ENCODE results near the gene PARD3B.

Gene PARD3B

GRCh38 chr2:204853905-204854304, 308.6 kb downstream of the PARD3B start:
- no peak for DNase-seq

- no peak for DNase-seq
Observed at GRCh38 chr2:204860274-204860673, 315.0 kb downstream of the PARD3B start.

GRCh38 chr2:204862809-204863208, 317.5 kb downstream of the PARD3B start:
- DNase-seq = no peak

- DNase-seq = no peak
Observed at GRCh38 chr2:204863336-204863735, 318.1 kb downstream of the PARD3B start.

GRCh38 chr2:204869132-204869823, 324.0 kb downstream of the PARD3B start:
- no peak for DNase-seq

- DNase-seq = no peak
Observed at GRCh38 chr2:204870053-204870452, 324.8 kb downstream of the PARD3B start.

GRCh38 chr2:204871231-204871953, 326.1 kb downstream of the PARD3B start:
- DNase-seq = peak; percentile 0

GRCh38 chr2:204876311-204876710, 331.0 kb downstream of the PARD3B start:
- no peak for DNase-seq

GRCh38 chr2:204877691-204878090, 332.4 kb downstream of the PARD3B start:
- no peak for DNase-seq

- DNase-seq = no peak
Observed at GRCh38 chr2:204880928-204881327, 335.7 kb downstream of the PARD3B start.

- DNase-seq = no peak
Observed at GRCh38 chr2:204881655-204882054, 336.4 kb downstream of the PARD3B start.

GRCh38 chr2:204885747-204886146, 340.5 kb downstream of the PARD3B start:
- no peak for DNase-seq

GRCh38 chr2:204886713-204887112, 341.4 kb downstream of the PARD3B start:
- DNase-seq = no peak

- no peak for DNase-seq
Observed at GRCh38 chr2:204888222-204888621, 342.9 kb downstream of the PARD3B start.

GRCh38 chr2:204890680-204891079, 345.4 kb downstream of the PARD3B start:
- DNase-seq = no peak

GRCh38 chr2:204891739-204892138, 346.5 kb downstream of the PARD3B start:
- DNase-seq = no peak

- no peak for DNase-seq
Observed at GRCh38 chr2:204892506-204893255, 347.4 kb downstream of the PARD3B start.

GRCh38 chr2:204896146-204896545, 350.9 kb downstream of the PARD3B start:
- no peak for DNase-seq

- DNase-seq = no peak
Observed at GRCh38 chr2:204897561-204897960, 352.3 kb downstream of the PARD3B start.

GRCh38 chr2:204898928-204899640, 353.8 kb downstream of the PARD3B start:
- no peak for DNase-seq

GRCh38 chr2:204899983-204900382, 354.7 kb downstream of the PARD3B start:
- DNase-seq = no peak

GRCh38 chr2:204900487-204900886, 355.2 kb downstream of the PARD3B start:
- no peak for DNase-seq

- DNase-seq = no peak
Observed at GRCh38 chr2:204900910-204901309, 355.6 kb downstream of the PARD3B start.
